Left kidney (tissue), 2 donors: ENCODE results near the gene AK1. TPM values are rescaled to one million over a fixed set of nuclear protein-coding genes. Genes with fewer than 3 reads are reported as not detected.

Experiments
- DNase-seq: peaks from one replicate; pipeline ENCODE4 v3.0.0-alpha.2; 2013
- polyA plus RNA-seq: library from polyadenylated mRNA; unstranded; fragments of 120-200 nt; gene quantifications from one replicate; pipeline ENCODE4 v1.2.1, GENCODE V29; 2013; ENCODE audit not compliant: insufficient read length

Gene AK1
- polyA plus RNA-seq, 1 donor, result 32.8 TPM

DNA sequence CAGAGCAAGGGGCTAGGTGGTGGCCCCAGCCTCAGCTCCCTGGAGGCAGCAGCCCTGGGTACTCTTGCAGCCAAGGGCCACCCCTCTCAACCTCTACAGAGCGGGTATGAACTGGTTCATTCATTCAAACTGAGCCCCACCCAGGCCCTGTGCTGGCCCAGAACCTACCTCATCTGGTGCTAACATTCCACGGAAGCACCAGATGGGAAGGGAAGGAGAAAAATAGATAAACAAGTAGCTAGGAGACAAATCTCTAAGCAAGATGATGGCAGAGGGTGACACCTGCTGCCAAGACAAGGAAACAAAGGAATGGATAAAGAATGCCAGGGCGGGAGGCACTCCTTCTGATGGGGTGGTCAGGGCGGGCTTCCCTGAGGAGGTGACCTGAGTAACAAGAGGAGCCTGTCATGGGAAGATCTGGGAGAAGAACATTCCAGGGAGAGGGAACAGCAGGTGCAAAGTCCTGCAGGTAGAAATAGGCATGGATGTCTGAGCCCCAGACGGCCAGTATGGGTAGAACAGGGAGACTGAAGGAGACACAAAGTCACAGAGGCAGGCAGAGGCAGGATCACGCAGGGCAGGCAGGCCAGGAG is 33.2 kb upstream of the AK1 start:
- no peak for DNase-seq

DNA sequence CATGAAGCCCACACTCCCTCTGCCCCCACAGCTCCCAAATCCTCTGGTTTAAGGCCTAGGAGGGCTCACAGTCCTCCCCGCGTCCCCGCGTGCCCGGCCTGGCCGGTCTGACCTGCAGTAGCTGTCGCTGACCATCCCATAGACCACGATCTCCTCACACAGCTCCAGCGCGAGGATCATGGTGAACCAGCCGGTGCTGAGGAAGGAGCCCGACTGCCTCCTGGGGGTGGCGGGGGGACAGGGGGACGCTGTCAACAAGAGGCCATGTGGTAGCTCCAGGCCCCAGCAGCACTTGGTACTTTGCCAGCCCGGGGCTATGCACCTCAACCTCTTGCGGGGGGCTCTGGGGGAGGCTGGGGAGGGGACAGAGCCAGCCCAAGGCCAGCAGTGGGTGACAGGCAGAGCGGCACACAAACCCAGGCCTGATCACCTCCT is 32.4 kb upstream of the AK1 start:
- no peak for DNase-seq

DNA sequence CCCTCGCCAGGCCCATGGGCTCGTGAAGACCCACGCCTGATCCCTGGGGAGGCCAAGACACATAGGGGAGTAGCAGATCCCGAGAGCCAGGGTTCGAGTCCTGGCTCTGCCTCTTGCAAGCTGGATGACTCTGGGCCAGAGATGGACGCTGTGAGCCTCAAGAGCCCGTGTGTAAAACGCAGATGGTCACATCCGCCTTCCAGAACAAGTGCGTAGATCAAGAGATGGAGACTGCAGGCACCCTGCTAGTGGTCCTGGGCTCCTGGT is 31.1 kb upstream of the AK1 start:
- no peak for DNase-seq

DNA sequence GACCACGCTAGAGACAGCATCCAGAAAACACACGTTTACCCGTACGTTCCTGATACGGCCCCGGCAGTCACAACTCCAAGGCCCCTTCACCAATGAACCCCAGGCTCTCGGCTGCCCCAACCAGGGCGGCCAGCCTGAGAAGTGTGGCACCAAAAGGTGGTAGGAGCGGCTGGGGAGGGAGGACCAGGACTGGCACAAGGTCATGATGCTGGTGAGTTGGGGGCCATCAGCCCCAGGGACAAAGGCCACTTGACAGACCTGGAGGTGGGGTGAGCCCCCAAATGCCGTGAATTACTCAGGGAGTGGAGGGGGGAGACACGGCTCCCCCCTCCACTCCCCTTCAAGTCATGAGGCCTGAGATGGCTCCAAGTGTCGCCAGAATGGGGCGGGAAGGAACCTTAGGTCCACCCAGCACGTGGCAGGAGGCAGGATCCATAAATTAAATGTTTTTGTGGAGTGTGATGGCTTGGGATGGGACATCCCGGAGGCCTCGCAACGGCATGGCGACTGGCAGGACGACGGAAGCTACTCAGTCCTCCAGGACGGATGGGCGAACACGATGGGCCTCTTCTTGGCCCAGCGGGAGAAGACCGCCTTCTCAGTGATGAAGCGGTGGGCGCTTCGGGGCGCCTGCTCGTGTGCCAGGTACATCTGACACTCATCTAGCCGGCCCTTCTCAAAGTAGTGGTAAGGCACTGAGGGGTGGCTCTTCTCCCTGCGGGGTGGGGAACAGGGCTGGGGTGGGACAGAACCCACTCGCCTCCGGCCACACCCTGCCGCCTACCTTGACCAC is 30.6 kb upstream of the AK1 start:
- DNase-seq, result no peak

DNA sequence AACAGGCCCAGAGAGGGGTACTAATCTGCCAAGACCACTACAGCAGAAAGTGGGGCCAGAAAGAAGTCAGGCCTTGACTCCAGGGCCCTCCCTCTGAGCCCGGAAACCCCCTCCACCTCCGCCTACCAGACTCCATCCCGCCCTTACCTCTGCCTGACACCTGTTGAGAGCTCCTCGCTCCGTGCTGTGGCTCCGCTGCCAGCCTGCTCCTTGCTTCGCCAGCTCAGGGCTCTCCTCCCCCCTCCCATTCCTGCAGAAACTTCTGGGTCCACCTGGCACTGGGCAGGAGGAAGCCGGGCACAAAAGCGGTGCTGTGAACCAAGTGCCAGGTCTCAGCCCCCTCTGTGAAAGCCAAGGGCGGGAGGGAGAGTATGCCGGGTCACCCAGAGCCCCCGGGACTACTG is 28.3 kb upstream of the AK1 start:
- DNase-seq, result no peak

DNA sequence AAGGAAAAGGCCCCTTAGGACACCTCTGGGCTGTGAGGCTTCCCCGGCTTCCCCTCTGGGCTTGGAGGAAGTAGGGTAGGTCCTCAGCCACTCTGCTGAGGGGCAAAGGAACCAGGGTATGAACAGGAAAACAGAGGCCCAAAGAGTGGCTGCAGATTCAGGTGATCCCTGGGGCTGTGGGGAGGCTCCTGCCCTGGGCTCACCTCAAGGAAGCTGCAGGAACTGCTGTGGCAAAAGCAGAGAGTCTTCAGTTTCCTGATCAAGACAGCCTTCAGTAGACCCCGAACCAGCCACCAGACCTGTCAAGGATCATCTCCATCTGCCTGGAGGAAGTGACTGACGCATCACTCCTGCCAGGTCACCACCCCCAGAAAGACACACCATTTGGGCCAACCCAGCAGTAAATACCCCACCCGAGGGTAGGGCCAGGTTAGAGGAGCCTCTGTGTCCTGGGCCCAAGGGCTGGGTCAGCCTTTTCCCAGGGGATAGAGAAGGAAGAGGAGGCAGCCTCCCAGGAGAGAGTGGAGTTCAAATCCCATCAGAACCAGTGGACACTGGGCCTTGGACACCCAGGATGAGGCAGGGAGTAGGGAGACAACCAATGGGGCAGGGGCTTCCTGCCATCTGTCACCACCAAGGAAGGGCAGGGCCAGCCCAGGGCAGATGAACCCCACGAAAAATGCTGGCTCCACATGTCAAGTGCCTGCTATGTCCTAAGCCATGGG is 27.7 kb upstream of the AK1 start:
- DNase-seq, result no peak

DNA sequence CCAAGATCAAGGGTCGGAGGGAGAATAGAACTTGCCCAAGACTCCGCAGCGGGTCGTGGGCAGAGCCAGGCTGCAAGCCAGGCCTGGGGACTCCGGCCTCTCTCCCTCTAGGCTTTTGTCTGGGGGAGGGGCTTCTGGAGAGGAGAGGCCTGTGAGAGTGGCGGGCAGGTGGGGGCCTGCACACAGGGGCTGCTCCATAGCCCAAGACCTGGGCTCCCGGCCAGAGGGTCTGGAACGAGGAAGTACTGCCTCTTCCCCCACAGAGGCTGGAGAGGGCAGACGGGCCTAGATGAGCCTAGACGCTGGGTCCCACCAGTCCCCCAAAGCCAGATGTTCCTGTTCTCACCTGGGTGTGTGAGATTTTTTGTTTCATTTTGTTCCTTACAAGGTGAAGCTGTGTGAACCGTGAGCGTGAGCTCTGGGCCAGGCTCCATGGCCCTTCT is 27.1 kb upstream of the AK1 start:
- peak; percentile 59 for DNase-seq

DNA sequence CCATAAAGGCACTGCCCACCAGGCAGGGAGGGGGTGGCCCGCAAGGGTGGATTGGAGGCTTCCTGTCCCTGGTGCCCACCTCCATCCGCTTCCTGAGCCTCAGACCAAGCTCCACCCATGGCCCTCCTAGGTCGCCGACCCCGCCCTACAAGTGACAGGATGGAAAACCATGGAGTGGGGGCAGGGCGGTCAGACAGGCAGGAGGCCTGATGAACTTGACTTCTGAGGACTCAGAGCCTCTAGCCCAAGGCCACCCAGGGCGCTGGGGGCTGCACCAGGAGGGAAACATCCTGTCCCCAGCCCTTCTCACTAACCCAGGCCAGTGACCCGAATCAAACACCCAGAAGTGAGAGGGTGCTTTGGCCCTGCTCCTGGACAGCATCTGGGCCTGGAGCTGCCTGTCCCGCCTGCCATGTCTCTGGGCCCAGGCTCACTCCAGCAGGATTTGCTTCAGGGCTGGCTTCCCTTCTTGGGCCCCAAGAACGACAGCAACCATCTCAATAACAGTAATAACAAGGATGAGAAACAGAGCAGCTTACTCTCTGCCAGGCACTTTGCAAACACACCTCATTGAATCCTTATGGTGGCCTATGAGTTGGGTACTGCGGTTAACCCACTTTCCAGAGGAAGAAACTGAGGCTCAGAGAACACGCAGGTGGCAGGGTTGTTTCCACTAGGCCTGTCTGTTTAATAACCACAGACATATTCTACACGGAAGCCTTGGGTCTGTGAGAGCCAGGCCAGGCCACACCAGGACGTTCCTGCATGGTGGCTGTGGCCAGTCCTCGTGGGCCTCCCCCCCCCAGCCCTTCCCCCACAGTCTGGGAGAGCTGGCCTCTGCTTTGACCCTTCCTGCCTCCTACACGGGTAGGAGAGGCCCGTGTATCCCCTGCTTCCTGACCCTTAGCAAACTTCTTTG is 26.3 kb upstream of the AK1 start:
- DNase-seq, result peak; percentile 55

DNA sequence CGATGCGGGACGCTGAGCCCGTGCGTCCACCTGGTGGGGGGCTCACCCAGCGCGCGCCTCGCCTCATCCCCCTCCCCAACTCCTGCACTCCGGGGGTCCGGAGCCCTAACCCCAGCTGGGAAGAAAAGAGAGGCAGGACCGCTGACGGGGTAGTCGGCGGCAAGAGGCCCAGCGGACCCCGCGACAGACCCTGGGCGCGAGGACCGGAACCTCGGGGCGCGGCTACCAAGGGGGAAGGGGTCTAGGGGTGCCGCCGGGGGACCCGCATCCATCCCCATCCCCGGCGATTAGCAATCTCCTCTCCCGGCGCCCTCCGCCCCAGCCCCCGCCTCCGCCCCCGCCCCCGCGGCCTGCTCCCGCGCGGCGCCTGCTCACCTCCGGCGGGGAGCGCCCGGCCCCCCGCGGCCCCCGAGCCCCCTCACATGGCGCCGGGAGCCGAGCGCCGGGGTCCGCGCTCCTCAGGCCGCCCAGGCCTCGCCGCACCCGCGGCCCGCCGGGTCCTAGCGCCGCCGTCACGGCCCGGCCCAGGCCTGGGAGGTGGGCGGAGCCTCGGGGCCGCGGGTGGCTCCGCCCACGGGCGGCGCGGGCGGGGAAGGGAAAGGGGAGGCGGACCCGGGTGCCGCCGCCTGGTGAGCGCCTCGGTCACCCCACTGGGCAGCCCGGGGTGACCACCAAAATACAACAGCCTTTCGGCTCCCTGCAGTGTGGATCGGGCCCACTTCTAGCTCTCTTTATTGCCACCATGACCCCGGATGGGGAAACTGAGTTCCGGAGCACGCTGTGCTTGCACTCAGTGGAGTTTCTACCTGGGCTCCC is 21.9 kb upstream of the AK1 start, which contains the start of gene ST6GALNAC6:
ST6GALNAC6 (minus strand) TSS at position 476 of the 816 bp plus-strand sequence. CDS start 1,622 bp downstream, outside the sequence.
- DNase-seq, result peak; percentile 82

DNA sequence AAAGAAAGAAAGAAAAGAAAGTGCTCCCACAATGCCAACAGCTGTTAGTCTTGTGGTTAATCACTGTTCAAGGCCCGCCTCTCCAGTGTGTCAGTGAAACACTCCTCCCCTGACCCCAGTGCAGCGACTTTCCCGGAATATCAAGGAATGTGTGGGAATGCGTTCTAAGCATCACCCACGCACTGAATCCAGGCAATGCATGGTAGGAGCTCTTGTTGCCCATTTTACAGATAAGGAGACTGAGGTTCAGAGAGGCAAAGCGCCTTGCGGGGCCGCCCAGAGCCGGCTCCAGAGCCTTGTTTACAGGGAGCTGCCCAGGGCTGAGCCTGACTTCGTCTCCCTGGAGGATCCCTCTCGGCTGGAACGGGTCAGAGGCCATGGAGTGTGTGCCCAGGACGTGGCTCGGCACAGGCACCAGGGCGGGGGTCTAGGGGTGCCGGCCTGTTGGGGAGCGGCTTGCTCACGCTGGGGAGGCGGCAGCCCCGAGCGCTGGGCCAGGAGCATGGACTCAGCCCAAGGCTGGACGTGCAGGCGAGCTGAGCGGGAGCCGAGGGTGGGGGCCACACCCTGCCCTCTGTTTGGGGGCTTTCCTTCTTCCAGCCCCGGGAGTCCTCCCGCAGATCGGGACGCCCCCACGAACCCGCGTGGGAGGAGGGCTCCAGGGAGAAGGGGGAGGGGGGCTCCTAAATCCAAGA is 21.1 kb upstream of the AK1 start:
- peak; percentile 66 for DNase-seq

DNA sequence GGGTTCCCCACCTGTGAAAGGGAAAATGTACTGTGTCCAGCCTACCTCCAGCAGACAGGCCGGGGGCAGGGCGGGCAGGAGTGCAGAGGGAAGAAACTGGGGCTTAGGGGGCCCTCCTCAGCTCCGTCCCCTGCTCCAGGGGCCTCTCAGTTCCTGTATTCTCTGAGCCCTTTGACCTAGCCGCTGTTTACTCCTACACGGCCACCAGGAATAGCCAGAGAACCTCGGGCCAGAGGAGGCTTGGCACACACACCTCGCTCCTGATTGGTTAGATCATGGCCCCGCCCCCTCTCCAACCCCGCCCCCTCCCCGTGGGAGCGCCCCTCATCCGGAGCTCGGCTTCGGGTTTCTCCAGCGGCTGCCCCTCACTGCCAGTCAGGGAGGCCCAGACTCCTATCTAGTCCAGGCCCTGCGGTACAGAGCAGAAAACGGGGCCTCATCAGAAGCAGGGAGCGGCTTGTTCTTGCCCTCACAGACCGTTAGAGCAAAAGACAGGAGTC is 19.8 kb upstream of the AK1 start:
- DNase-seq, result peak; percentile 83

DNA sequence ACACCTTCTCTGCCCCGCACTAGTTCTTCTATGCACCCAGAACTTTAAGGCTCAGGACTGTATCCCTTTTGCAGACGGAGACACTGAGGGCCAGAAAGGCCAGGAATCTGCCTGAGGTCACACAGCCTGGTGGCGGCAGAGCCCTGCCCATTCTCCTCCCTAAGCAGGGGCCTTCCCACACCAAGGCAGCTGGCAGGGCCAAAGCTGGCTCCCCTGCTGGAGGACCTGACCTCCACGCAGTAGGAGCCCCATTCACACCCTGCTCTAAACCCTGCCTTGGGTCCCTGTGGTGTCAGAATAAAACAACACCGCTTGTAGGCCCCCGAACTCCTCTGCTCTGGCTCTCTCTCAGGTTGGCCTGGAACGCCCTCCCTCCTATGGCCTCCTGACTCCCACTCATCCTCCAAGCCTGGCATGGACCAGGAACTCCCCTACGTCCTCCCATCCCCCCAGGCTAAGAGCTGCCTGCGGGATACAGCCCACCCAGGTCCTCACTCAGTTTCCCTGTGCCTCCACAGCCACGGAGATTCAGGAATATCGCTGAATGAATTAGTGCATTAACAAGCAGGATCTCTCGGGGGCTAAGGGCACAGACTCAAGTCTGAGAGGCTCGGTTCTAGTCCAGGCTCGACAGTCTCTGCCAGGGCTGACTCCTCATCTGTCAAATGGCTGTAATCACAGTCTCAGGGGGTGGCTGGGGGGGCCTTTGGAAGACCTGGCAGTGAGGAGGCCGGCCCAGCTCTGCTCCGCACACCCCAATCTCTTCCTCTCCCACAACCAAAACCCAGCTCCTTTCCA is 19.1 kb upstream of the AK1 start:
- DNase-seq, result no peak

DNA sequence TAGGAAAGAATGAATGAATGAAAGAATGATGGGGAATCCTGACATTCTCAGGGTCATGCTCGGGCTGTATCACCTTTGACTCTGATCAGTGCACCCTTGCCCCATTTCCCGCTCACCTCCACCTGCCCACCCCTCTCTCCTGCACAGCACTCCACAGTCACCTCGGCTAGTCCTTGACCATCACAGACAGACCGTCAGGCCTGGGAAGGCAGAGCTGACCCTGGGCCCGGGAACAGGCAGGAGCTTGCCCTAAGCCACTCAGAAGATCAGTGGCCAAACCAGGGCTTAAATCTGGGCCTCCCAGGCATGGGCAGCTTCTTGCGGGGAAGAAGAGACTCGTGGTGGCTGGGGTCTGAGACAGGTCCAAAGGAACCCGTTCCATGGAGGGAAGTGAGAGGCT is 18.3 kb upstream of the AK1 start:
- no peak for DNase-seq

DNA sequence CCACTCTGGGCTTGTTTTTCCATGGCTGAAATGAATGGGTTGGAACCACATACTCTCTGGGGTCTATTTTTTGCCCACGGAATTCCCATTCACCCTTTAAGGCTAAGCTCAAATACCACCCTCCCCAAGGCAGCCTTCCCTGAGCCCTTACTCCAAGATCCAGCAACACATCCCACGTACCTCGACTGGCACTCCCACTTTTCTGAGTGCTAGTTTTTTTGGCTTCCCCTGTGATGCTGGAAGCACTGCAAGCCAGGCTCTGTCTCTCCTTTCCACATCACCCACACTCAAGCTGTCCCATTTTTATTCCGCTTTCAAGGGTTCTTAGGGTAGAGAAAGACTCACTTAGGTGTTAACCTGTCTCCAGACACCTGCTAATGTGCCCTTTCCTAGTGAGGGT is 15.9 kb upstream of the AK1 start:
- no peak for DNase-seq

DNA sequence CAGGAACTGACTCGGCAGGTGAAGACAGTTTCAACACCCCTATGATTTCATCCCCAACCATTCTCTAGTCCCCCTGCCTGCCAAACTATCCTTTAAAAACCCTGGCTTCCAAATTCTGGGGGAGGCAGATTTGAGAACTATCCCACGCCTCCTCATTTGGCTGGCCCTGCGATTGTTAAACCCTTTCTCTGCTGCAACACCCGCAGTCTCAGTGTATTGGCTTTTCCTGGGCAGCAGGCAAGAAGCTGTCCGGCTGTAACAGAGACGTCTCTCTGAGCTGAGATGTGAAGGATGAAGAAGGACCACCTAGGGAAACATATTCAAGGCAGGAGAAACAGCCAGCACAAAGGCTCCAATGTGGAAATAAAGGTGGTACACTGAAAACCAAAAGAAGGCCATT is 15.4 kb upstream of the AK1 start:
- DNase-seq, result no peak

DNA sequence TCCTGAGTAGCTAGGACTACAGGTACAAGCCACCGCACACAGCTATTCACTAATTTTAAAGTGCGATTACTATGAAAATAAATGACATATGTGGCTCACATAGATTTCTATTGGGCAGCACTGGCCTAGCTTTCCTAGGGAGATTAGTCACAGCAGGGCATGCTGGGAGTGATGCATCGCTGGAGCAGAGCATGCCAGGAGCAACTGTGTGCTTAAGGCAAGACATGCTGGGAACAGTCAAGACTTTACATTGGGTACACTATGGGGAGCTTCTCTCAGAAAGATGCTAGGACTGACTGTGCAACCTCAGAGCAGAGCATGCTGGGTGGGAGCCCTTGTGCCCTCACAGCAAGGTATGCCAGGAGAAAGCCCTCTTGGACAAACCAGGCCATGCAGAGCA is 12.6 kb upstream of the AK1 start:
- no peak for DNase-seq

DNA sequence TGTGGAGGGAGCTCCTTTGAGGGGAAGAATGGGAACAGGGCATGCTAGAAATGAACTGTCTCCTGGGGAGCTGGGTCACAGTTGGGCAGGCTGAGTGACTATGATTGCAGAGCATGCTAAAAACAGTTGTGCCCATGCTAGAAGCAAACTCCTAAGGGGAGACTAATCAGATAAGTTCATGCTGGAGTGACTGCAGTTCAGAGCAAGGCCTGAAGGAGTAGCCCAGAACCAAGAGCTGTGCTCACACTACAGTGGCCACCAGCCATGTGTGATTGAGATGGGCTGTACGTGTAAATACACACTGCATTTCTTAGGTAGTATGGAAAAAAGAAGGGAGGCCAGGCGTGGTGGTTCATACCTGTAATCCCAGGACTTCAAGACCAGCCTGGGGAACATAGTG is 10.3 kb upstream of the AK1 start:
- no peak for DNase-seq

DNA sequence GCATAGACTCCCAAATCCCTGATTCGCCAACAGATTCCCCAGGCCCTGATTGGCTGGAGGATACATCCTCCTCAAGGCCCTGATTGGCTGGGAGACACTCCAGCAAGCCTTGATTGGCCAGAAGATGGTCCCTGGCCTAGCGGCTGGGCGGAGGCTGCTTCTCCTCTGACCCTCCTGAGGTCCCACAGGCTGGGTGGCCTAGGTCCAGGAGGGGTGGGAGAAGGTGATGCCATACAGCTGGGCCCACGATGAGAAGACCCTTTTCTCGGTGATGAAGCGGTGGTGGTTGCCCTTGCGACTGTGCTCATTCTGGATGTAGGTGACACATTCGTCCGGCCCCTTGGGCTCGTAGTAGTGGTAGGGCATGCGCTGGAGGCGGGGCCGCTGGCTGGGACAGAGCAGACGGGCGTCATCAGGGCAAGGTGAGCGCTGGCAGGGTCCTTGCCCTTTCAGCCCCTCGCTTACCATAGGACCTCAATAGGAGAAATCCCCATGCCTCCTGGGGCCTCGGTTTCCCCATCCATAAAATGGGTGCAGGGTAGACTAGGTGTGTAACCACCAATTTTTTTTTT is 9.0 kb upstream of the AK1 start:
- DNase-seq, result no peak
